GM10248 (cell line): ENCODE data around the gene IRF8.

Experiments used
- CTCF ChIA-PET: fragments of 300-600 bp; sonication (Branson Sonifier 250); formaldehyde crosslinking; extraction: SDS; loops from one replicate; lab custom pipeline; 2021; ENCODE audit warnings: antibody characterized with exemption; lab: Yijun Ruan, JAX
- POLR2A ChIA-PET: fragments of 350-650 bp; sonication (Branson Sonifier 250); formaldehyde crosslinking; extraction: SDS; loops from one replicate; lab custom pipeline; 2020; ENCODE audit warnings: antibody characterized with exemption; lab: Yijun Ruan, JAX
- DNase-seq: peaks from one replicate; pipeline ENCODE4 v3.0.0; 2012; ENCODE audit errors: extremely low spot score
- CTCF ChIP-seq: IDR thresholded peaks from 2 replicates; pipeline ENCODE4 v1.5.1; 2012; ENCODE audit warnings: mild to moderate bottlenecking, low read depth; ENCODE audit errors: extremely low read depth, missing control alignments, control extremely low read depth

The IRF8 gene

GRCh38 chr16:85881436-85881835 is 17.5 kb upstream of the IRF8 start:
- no peak for TF ChIP-seq CTCF
- CTCF ChIA-PET = interaction anchor here (0.8 to 2.5 kb wide), 4 partner anchors 12 to 60 kb away, joined by 3 to 8 read pairs (median 5); no protein-coding TSS in a partner anchor
- DNase-seq = no peak
- POLR2A ChIA-PET = interaction anchor here (1.5 kb wide), 1 partner anchor 36 kb away, joined by 9 read pairs; no protein-coding TSS in a partner anchor

GRCh38 chr16:85882181-85882810 is 16.7 kb upstream of the IRF8 start:
- POLR2A ChIA-PET = interaction anchor here (0.5 to 1.5 kb wide), 5 partner anchors 20 to 120 kb away, joined by 4 to 10 read pairs (median 6); no protein-coding TSS in a partner anchor
- TF ChIP-seq CTCF = no peak
- CTCF ChIA-PET = interaction anchor here (0.8 to 2.5 kb wide), 4 partner anchors 11 to 61 kb away, joined by 3 to 8 read pairs (median 5); no protein-coding TSS in a partner anchor
- peak; percentile 56 for DNase-seq

- CTCF ChIA-PET = no interaction called here
Observed at GRCh38 chr16:85883813-85884212, 15.1 kb upstream of the IRF8 start.

GRCh38 chr16:85884808-85885463 is 14.0 kb upstream of the IRF8 start:
- no peak for DNase-seq
- POLR2A ChIA-PET = no interaction called here
- no peak for TF ChIP-seq CTCF
- CTCF ChIA-PET = interaction anchor here (1.0 kb wide), 1 partner anchor 64 kb away, joined by 4 read pairs; no protein-coding TSS in a partner anchor

More at GRCh38 chr16:85883813-85884212, 15.1 kb upstream of the IRF8 start:
- POLR2A ChIA-PET = no interaction called here
- TF ChIP-seq CTCF = no peak
- no peak for DNase-seq

GRCh38 chr16:85885537-85885936 is 13.4 kb upstream of the IRF8 start:
- ChIA-PET POLR2A (no interaction called here), CTCF (interaction anchor here (1.4 kb wide), 1 partner anchor 64 kb away, joined by 5 read pairs; no protein-coding TSS in a partner anchor)
- no peak for DNase-seq
- no peak for TF ChIP-seq CTCF

GRCh38 chr16:85888405-85889331 is 10.3 kb upstream of the IRF8 start:
- peak; percentile 79 for DNase-seq
- TF ChIP-seq CTCF = no peak
- CTCF ChIA-PET = no interaction called here
- POLR2A ChIA-PET = no interaction called here
